Measurements from ENCODE around the gene GIPC1. TPM values are rescaled to one million over a fixed set of nuclear protein-coding genes. Genes with fewer than 3 reads are reported as not detected.

The GIPC1 gene
- total RNA-seq, 4 donors from 2014 or later, result 36.4 to 95.5 (median 48.9) TPM

DNA sequence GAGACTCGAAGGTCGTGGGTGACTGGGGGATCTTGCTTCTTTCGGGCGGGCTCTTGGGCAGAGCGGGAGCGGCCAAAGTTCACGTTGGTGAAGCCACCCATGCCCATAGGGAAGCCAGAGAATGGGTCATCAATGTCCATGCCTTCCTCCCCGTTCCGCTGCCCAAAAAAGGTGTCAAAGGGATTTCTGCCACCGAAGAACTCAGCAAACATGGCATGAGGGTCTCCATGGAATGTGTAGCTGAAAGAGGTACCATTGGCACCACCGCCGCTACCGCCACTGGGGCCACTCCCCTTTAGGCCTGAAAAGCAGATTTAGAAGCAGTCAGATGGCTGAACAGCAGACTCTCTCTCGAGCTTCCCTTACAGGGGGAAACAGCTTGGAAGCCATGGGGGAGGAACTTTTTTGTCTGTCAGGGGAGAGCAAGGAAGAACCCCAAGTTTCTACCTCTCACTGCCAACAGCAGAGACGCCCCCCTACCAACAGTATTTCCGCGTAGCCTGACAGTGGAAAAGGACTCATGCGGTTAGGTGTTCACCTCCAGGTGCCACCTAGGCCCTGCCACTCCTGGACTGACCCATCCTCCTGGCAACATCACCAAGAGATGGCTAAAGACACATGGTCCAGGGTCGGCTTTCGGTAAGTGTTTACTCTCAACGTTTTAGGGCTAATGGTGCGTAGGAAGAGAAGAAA, 21.0 kb upstream of the GIPC1 start:
- TF ChIP-seq CTCF (IDR thresholded peaks at IDR 0.05; ENCODE audit: low read depth), result no peak

DNA sequence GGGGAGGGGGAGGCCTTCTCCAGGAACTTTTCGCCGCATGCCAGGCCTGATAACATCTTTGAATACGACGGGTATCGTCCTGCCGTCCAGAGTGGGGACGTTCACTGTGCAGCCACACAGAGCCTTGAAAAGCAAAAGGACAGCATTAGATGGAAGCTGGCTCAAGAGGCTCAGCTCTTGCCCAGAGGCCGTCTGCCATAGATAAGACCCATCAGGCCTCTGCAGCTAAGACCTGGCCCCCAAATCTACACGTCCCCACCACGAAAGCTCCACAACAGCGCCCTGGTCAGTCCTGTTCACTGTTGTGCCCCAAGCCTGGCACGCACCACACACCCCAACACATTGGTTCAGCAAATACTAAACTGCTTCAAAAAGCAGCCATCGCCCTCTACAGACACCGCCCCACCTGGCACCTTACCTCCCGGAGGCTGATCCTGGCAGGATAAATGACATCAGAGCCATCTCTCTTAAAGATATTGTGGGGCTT, 20.2 kb upstream of the GIPC1 start:
- TF ChIP-seq CTCF (IDR thresholded peaks at IDR 0.05; ENCODE audit: low read depth), result no peak

GRCh38 chr19:14515501-14516047, 19.6 kb upstream of the GIPC1 start:
- TF ChIP-seq CTCF (IDR thresholded peaks at IDR 0.05; ENCODE audit: low read depth), result no peak

- no peak for TF ChIP-seq CTCF (IDR thresholded peaks at IDR 0.05; ENCODE audit: low read depth)
Observed at GRCh38 chr19:14514215-14514863, 18.4 kb upstream of the GIPC1 start.

- TF ChIP-seq CTCF (IDR thresholded peaks at IDR 0.05; ENCODE audit: low read depth), result no peak
Observed at GRCh38 chr19:14512406-14512961, 16.6 kb upstream of the GIPC1 start.

- TF ChIP-seq CTCF (IDR thresholded peaks at IDR 0.05; ENCODE audit: low read depth), result no peak
Observed at GRCh38 chr19:14511229-14511593, 15.3 kb upstream of the GIPC1 start.

Measured in subcutaneous adipose tissue (tissue), 4 donors.